Body of pancreas (tissue), 4 donors: ENCODE results near the gene HOXB2.

ENCODE experiments used
- POLR2A ChIP-seq, 3 donors: fragments of 450-650 bp; IDR thresholded peaks; one replicate each; pipeline ENCODE4 v1.6.1; 2016; ENCODE audit warnings: antibody characterized with exemption in 3 of 3, mild to moderate bottlenecking in 2 of 3
- TF ChIP-seq, protein P1 (sequence below), 7 experiments: fragments of 450-650 bp in 4 of 7; fragments of 200-600 bp in 3 of 7; sonication (generic) in 3 of 7; IDR thresholded peaks; one replicate each; pipeline ENCODE4 v1.5.1; 2016 to 2019; ENCODE audit warnings: antibody characterized with exemption in 7 of 7

DNA sequence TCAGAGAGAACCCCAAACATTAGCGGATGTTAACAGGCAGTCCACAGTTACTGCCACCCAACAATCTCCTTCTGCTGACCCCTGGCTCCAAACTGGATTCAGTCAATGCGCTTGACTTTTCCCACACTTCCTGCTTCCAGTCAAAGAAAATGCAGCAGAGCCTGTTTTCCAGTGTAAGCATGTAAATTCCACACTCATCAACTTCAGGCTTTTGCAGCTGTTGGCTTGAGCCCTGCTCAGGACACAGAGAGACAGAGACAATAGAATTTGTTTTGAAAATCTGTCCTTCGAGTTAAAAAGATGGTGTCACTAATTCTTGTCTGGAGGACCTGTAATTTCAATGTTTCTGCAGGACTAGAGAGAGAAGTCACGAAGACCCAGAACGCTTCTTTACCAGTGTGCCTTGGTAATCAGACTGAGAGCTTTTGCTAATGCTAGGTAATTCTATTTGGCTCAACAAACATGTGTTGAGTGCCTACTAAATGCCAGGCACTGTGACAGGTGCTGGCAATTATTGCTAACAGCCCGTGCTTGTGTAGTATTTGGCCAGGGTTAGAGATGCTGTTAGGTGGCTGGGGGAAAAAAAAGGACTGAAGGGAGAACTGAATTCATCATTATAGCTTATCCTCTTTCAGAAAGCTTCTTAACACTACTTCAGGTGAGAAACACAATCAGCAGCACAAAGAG is 46.6 kb downstream of the HOXB2 start:
- TF ChIP-seq, protein P1, sequence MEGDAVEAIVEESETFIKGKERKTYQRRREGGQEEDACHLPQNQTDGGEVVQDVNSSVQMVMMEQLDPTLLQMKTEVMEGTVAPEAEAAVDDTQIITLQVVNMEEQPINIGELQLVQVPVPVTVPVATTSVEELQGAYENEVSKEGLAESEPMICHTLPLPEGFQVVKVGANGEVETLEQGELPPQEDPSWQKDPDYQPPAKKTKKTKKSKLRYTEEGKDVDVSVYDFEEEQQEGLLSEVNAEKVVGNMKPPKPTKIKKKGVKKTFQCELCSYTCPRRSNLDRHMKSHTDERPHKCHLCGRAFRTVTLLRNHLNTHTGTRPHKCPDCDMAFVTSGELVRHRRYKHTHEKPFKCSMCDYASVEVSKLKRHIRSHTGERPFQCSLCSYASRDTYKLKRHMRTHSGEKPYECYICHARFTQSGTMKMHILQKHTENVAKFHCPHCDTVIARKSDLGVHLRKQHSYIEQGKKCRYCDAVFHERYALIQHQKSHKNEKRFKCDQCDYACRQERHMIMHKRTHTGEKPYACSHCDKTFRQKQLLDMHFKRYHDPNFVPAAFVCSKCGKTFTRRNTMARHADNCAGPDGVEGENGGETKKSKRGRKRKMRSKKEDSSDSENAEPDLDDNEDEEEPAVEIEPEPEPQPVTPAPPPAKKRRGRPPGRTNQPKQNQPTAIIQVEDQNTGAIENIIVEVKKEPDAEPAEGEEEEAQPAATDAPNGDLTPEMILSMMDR (IDR thresholded peaks at IDR 0.05): no peak
- TF ChIP-seq POLR2A (IDR thresholded peaks at IDR 0.05): no peak
